Fibroblast of lung (primary cell): Measurements from ENCODE around the gene SLC25A3.

Experiments used
- EZH2 ChIP-seq: IDR thresholded peaks from 2 replicates; pipeline ENCODE4 v1.5.1; 2012; ENCODE audit warnings: low read length, control low read depth, mild to moderate bottlenecking; ENCODE audit errors: missing control alignments
- TF ChIP-seq, protein P1 (sequence below), 2 donors: IDR thresholded peaks in 1 of 2; conservative IDR thresholded peaks in 1 of 2; 1 replicate in 1 of 2; 2 replicates in 1 of 2; pipeline ENCODE4 v1.5.1; 2011 to 2012; ENCODE audit warnings: low read length in 2 of 2, control low read depth in 1 of 2, inconsistent platforms in 1 of 2, low read depth in 1 of 2, mild to moderate bottlenecking in 1 of 2

DNA sequence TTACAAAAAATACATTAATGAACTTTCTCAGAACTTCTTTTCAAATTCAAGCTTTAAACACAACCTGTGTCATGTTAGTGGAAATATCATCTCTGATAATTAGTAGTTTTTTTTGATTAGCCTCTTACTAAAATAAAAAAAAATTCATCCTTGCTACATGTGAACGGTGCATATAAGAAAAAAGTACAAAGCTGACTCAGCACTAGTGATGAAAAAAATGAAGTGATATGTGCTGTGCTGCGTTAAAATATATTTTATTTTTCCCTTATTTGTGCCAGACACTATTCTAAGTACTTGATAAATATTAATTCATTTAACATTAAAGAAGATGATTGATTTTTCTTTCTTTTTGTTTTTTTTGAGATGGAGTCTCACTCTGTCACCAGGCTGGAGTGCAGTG lies 43.6 kb downstream of the SLC25A3 start:
- TF ChIP-seq, protein P1, sequence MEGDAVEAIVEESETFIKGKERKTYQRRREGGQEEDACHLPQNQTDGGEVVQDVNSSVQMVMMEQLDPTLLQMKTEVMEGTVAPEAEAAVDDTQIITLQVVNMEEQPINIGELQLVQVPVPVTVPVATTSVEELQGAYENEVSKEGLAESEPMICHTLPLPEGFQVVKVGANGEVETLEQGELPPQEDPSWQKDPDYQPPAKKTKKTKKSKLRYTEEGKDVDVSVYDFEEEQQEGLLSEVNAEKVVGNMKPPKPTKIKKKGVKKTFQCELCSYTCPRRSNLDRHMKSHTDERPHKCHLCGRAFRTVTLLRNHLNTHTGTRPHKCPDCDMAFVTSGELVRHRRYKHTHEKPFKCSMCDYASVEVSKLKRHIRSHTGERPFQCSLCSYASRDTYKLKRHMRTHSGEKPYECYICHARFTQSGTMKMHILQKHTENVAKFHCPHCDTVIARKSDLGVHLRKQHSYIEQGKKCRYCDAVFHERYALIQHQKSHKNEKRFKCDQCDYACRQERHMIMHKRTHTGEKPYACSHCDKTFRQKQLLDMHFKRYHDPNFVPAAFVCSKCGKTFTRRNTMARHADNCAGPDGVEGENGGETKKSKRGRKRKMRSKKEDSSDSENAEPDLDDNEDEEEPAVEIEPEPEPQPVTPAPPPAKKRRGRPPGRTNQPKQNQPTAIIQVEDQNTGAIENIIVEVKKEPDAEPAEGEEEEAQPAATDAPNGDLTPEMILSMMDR (conservative IDR thresholded peaks at IDR 0.05 in 1 of 2, IDR thresholded peaks at IDR 0.05 in 1 of 2; ENCODE audit: low read depth in 1 of 2, low read length in 2 of 2): no peak
- TF ChIP-seq EZH2: no peak
